Panc1 (cell line): Measurements from ENCODE around the gene C19orf81. TPM values are rescaled to one million over a fixed set of nuclear protein-coding genes. Genes with fewer than 3 reads are reported as not detected.

ENCODE experiments used
- ATAC-seq: fragments of 200-7000 bp; cut with Tn5 transposase; 2 replicates; pipeline ENCODE4 v1.9.1; 2020; ENCODE audit warnings: mild to moderate bottlenecking, moderate library complexity
- BruUV-seq: library from RNA; stranded (reverse); fragments of 400-500 nt; replicated peaks from 2 replicates; lab custom pipeline; 2021; lab: Mats Ljungman, UMichigan
- CTCF ChIA-PET: fragments of 300-600 bp; sonication (Branson Sonifier 250); formaldehyde crosslinking; loops from one replicate; lab custom pipeline; 2022; ENCODE audit warnings: antibody characterized with exemption; lab: Charles Lee
- POLR2A ChIA-PET: fragments of 300-600 bp; sonication (Branson Sonifier 250); formaldehyde crosslinking; loops from one replicate; lab custom pipeline; 2022; ENCODE audit warnings: antibody characterized with exemption; lab: Charles Lee
- DNase-seq: peaks from one replicate; pipeline ENCODE4 v3.0.0-alpha.2; 2010; ENCODE audit warnings: low read depth, low spot score
- H3K27ac ChIP-seq: 2 replicates; pipeline ENCODE4 v1.5.1; 2011; ENCODE audit warnings: mild to moderate bottlenecking, low read length, inconsistent platforms
- H3K27me3 ChIP-seq: fragments of 200-500 bp; sonication (Bioruptor generic); 2 replicates; pipeline ENCODE4 v1.6.0; 2014; ENCODE audit warnings: low read length, inconsistent platforms; ENCODE audit not compliant: control insufficient read depth, insufficient read depth
- H3K36me3 ChIP-seq: fragments of 200-500 bp; sonication (Bioruptor generic); 2 replicates; pipeline ENCODE4 v1.5.1; 2014; ENCODE audit warnings: inconsistent platforms, mild to moderate bottlenecking, low read length, moderate library complexity; ENCODE audit not compliant: control insufficient read depth, insufficient read depth
- H3K4me1 ChIP-seq: 2 replicates; pipeline ENCODE4 v1.5.1; 2011; ENCODE audit warnings: inconsistent platforms, mild to moderate bottlenecking, low read length, moderate library complexity; ENCODE audit not compliant: control insufficient read depth, insufficient read depth
- H3K4me3 ChIP-seq, 2 experiments: 2 replicates each; pipeline ENCODE4 v1.5.1; 2011 to 2012; ENCODE audit warnings: low read depth in 2 of 2, low read length in 2 of 2, mild to moderate bottlenecking in 2 of 2, inconsistent platforms in 1 of 2, moderate library complexity in 1 of 2
- H3K9me3 ChIP-seq: fragments of 200-500 bp; sonication (Bioruptor generic); 2 replicates; pipeline ENCODE4 v1.5.1; 2014; ENCODE audit warnings: low read depth, mild to moderate bottlenecking, inconsistent platforms, low read length, moderate library complexity; ENCODE audit not compliant: control insufficient read depth, insufficient read depth
- POLR2AphosphoS5 ChIP-seq: IDR thresholded peaks from 2 replicates; pipeline ENCODE4 v1.6.1; 2012; ENCODE audit warnings: mild to moderate bottlenecking, low read depth, low read length, moderate library complexity
- SIN3A ChIP-seq: IDR thresholded peaks from 2 replicates; pipeline ENCODE4 v1.6.1; 2012; ENCODE audit warnings: low read depth, mild to moderate bottlenecking, low read length, moderate library complexity, borderline replicate concordance; ENCODE audit not compliant: insufficient read depth
- TCF7L2 ChIP-seq: IDR thresholded peaks from 2 replicates; pipeline ENCODE4 v1.6.1; 2011; ENCODE audit warnings: mild to moderate bottlenecking, low read depth, low read length, inconsistent platforms
- in situ Hi-C: cut with HindIII; loops from 2 replicates; pipeline ENCODE4 v1.10.0; 2016; ENCODE audit warnings: low sequenced_read_pairs, low pct_unique_long_range_greater_than_20kb
- intact Hi-C: fragments of 100-400 bp; cut with micrococcal nuclease; formaldehyde crosslinking; loops from one replicate; pipeline ENCODE4 v1.10.0; 2022; ENCODE audit not compliant: unreplicated experiment
- total RNA-seq: library from RNA; stranded (reverse); gene quantifications from one replicate; pipeline ENCODE4 v1.2.1, GENCODE V29; 2021; ENCODE audit not compliant: unreplicated experiment
- TF ChIP-seq, protein P1 (sequence below): fragments of 450-650 bp; IDR thresholded peaks from 2 replicates; pipeline ENCODE4 v1.5.1; 2017; ENCODE audit warnings: mild to moderate bottlenecking
- TF ChIP-seq, protein P2 (sequence below), 2 experiments: IDR thresholded peaks; 2 replicates each; pipeline ENCODE4 v1.6.1; 2011 to 2012; ENCODE audit warnings: low read depth in 2 of 2, control low read depth in 1 of 2, low read length in 1 of 2, mild to moderate bottlenecking in 1 of 2, moderate library complexity in 1 of 2; ENCODE audit not compliant: insufficient read depth in 1 of 2

C19orf81 gene
- total RNA-seq, 1 experiment from 2014 or later: 0.98 TPM

DNA sequence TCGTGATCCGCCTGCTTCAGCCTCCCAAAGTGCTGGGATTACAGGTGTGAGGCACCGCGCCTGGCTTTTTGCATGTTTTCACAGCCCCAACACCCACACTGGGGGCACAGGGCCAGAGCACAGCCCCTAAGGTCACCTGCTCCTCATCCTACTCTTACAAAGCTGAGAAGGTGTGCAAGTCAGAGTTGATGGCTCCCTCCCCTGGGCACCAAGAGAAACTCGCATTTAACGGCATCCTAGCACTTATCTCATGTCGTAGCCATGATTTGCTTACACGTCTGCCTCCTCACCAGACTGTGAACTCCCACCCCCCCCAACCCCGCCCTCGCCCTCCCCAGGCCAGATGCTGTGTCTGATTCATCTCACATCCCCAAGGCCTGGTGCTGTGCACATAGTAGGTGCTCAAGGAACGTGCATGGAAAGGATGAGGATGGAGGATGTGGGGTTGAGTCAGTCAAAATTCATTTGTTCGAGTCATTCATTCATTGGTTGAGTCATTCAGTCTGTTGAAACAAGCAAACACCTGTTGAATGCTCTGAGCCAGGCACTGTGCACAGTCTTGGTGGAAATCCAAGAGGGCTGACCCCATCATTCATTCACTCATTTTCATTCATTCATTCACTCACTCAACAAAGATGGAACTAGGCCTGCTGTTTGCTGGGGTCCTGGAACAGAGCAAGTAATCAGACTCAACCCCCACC, 59.1 kb downstream of the C19orf81 start:
- intact Hi-C loops (loop anchor here (5.0 kb wide), 1 partner anchor 74 kb away; no protein-coding TSS in a partner anchor), in situ Hi-C loops (no loop called here)
- Histone ChIP-seq H3K4me3 (no peak overlapping the region), H3K27ac (no peak overlapping the region), H3K4me1 (no peaks in the 10 kb centered on the region), H3K9me3 (no peaks in the 10 kb centered on the region), H3K27me3 (no peaks in the 10 kb centered on the region), H3K36me3 (no peaks in the 10 kb centered on the region)
- no peak for DNase-seq
- BruUV-seq: no TSS peak
- no peak for TF ChIP-seq POLR2AphosphoS5
- no peak for TF ChIP-seq SIN3A
- TF ChIP-seq, protein P1, sequence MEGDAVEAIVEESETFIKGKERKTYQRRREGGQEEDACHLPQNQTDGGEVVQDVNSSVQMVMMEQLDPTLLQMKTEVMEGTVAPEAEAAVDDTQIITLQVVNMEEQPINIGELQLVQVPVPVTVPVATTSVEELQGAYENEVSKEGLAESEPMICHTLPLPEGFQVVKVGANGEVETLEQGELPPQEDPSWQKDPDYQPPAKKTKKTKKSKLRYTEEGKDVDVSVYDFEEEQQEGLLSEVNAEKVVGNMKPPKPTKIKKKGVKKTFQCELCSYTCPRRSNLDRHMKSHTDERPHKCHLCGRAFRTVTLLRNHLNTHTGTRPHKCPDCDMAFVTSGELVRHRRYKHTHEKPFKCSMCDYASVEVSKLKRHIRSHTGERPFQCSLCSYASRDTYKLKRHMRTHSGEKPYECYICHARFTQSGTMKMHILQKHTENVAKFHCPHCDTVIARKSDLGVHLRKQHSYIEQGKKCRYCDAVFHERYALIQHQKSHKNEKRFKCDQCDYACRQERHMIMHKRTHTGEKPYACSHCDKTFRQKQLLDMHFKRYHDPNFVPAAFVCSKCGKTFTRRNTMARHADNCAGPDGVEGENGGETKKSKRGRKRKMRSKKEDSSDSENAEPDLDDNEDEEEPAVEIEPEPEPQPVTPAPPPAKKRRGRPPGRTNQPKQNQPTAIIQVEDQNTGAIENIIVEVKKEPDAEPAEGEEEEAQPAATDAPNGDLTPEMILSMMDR: no peak
- TF ChIP-seq TCF7L2: no peak
- TF ChIP-seq, protein P2, sequence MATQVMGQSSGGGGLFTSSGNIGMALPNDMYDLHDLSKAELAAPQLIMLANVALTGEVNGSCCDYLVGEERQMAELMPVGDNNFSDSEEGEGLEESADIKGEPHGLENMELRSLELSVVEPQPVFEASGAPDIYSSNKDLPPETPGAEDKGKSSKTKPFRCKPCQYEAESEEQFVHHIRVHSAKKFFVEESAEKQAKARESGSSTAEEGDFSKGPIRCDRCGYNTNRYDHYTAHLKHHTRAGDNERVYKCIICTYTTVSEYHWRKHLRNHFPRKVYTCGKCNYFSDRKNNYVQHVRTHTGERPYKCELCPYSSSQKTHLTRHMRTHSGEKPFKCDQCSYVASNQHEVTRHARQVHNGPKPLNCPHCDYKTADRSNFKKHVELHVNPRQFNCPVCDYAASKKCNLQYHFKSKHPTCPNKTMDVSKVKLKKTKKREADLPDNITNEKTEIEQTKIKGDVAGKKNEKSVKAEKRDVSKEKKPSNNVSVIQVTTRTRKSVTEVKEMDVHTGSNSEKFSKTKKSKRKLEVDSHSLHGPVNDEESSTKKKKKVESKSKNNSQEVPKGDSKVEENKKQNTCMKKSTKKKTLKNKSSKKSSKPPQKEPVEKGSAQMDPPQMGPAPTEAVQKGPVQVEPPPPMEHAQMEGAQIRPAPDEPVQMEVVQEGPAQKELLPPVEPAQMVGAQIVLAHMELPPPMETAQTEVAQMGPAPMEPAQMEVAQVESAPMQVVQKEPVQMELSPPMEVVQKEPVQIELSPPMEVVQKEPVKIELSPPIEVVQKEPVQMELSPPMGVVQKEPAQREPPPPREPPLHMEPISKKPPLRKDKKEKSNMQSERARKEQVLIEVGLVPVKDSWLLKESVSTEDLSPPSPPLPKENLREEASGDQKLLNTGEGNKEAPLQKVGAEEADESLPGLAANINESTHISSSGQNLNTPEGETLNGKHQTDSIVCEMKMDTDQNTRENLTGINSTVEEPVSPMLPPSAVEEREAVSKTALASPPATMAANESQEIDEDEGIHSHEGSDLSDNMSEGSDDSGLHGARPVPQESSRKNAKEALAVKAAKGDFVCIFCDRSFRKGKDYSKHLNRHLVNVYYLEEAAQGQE (IDR thresholded peaks at IDR 0.05; ENCODE audit: insufficient read depth in 1 of 2, low read depth in 2 of 2, low read length in 1 of 2): no peak
- ATAC-seq: no peak
- ChIA-PET POLR2A (no interaction called here), CTCF (no interaction called here)

Other genes starting within 250 kb of the C19orf81 start
- not detected for gene SPIB, start 230.5 kb upstream of the C19orf81 start, total RNA-seq
- 0.18 TPM for gene MYBPC2, start 216.6 kb upstream of the C19orf81 start, total RNA-seq
- gene EMC10, start 172.9 kb upstream of the C19orf81 start, total RNA-seq: 66.7 TPM
- gene GARIN5A, start 172.6 kb upstream of the C19orf81 start, total RNA-seq: 2.0 TPM
- 51.8 TPM for gene JOSD2, start 138.3 kb upstream of the C19orf81 start, total RNA-seq
- gene ASPDH, start 135.5 kb upstream of the C19orf81 start, total RNA-seq: not detected
- 0.57 TPM for gene LRRC4B, start 81.0 kb upstream of the C19orf81 start, total RNA-seq
- not detected for gene SYT3, start 9.6 kb upstream of the C19orf81 start, total RNA-seq
- not detected for gene SHANK1, start 70.4 kb downstream of the C19orf81 start, total RNA-seq
- not detected for gene CLEC11A, start 73.9 kb downstream of the C19orf81 start, total RNA-seq
- not detected for gene GPR32, start 121.0 kb downstream of the C19orf81 start, total RNA-seq
- gene ACP4, start 141.0 kb downstream of the C19orf81 start, total RNA-seq: not detected
- gene KLK1, start 174.3 kb downstream of the C19orf81 start, total RNA-seq: 0.31 TPM
- gene KLK15, start 184.1 kb downstream of the C19orf81 start, total RNA-seq: not detected
- not detected for gene KLK3, start 205.5 kb downstream of the C19orf81 start, total RNA-seq
- gene KLK2, start 224.0 kb downstream of the C19orf81 start, total RNA-seq: not detected